Liver (tissue), 9 donors: ENCODE measurements around the gene PHF2. TPM values are rescaled to one million over a fixed set of nuclear protein-coding genes. Genes with fewer than 3 reads are reported as not detected.

Experiments used
- DNase-seq: peaks from one replicate; pipeline ENCODE4 v3.0.0-alpha.2; 2017; ENCODE audit warnings: low spot score
- H3K27ac ChIP-seq, 2 donors: one replicate each; pipeline ENCODE4 v1.7.0; 2013; ENCODE audit warnings: inconsistent platforms in 2 of 2, low read length in 2 of 2, control low read depth in 1 of 2, low read depth in 1 of 2, mild to moderate bottlenecking in 1 of 2
- H3K27me3 ChIP-seq, 4 donors: one replicate each; pipeline versions ENCODE4 v1.6.1 to v1.7.0; 2013; ENCODE audit warnings: low read length in 3 of 4, inconsistent platforms in 1 of 4, mild to moderate bottlenecking in 1 of 4, moderate library complexity in 1 of 4; ENCODE audit not compliant: control insufficient read depth in 4 of 4, insufficient read depth in 4 of 4
- H3K36me3 ChIP-seq, 4 donors: one replicate each; pipeline versions ENCODE4 v1.6.1 to v1.7.0; 2013; ENCODE audit warnings: low read length in 3 of 4, mild to moderate bottlenecking in 3 of 4, low read depth in 1 of 4, moderate library complexity in 1 of 4; ENCODE audit not compliant: control insufficient read depth in 4 of 4, insufficient read depth in 3 of 4
- H3K4me1 ChIP-seq, 4 donors: one replicate each; pipeline versions ENCODE4 v1.6.1 to v1.7.0; 2013; ENCODE audit warnings: low read length in 3 of 4, mild to moderate bottlenecking in 3 of 4, moderate library complexity in 1 of 4; ENCODE audit not compliant: control insufficient read depth in 4 of 4, insufficient read depth in 4 of 4
- H3K4me3 ChIP-seq, 3 donors: one replicate each; pipeline versions ENCODE4 v1.6.1 to v1.7.0; 2013; ENCODE audit warnings: low read length in 3 of 3, control low read depth in 1 of 3, low read depth in 1 of 3, mild to moderate bottlenecking in 1 of 3
- H3K9ac ChIP-seq, 2 donors: one replicate each; pipeline ENCODE4 v1.7.0; 2013; ENCODE audit warnings: low read length in 2 of 2, mild to moderate bottlenecking in 2 of 2, moderate library complexity in 2 of 2, control low read depth in 1 of 2, low read depth in 1 of 2
- H3K9me3 ChIP-seq, 4 donors: one replicate each; pipeline versions ENCODE4 v1.6.1 to v1.7.0; 2013; ENCODE audit warnings: low read length in 3 of 4; ENCODE audit not compliant: control insufficient read depth in 4 of 4
- EGR1 ChIP-seq, 2 donors: IDR thresholded peaks; 2 replicates each; pipeline ENCODE4 v1.6.1; 2016 to 2018; ENCODE audit warnings: antibody characterized with exemption in 2 of 2, low read depth in 2 of 2
- FOXA1 ChIP-seq: IDR thresholded peaks from 2 replicates; pipeline ENCODE4 v1.6.1; 2016; ENCODE audit warnings: antibody characterized with exemption
- FOXA2 ChIP-seq: IDR thresholded peaks from 2 replicates; pipeline ENCODE4 v1.6.1; 2016; ENCODE audit warnings: antibody characterized with exemption
- HNF4A ChIP-seq, 2 donors: conservative IDR thresholded peaks; 2 replicates each; pipeline ENCODE4 v1.6.1; 2016; ENCODE audit warnings: antibody characterized with exemption in 2 of 2, mild to moderate bottlenecking in 2 of 2
- HNF4G ChIP-seq: IDR thresholded peaks from 2 replicates; pipeline ENCODE4 v1.6.1; 2016; ENCODE audit warnings: antibody characterized with exemption
- JUND ChIP-seq, 2 donors: IDR thresholded peaks; 2 replicates each; pipeline ENCODE4 v1.6.1; 2016; ENCODE audit warnings: antibody characterized with exemption in 2 of 2
- NR2F2 ChIP-seq: IDR thresholded peaks from 2 replicates; pipeline ENCODE4 v1.6.1; 2016; ENCODE audit warnings: antibody characterized with exemption
- RAD21 ChIP-seq, 2 donors: IDR thresholded peaks; 2 replicates each; pipeline ENCODE4 v1.6.1; 2016; ENCODE audit warnings: antibody characterized with exemption in 2 of 2, mild to moderate bottlenecking in 2 of 2
- RXRA ChIP-seq, 2 donors: IDR thresholded peaks; 2 replicates each; pipeline ENCODE4 v1.6.1; 2017 to 2018; ENCODE audit warnings: antibody characterized with exemption in 2 of 2, mild to moderate bottlenecking in 1 of 2
- SP1 ChIP-seq: IDR thresholded peaks from 2 replicates; pipeline ENCODE4 v1.6.1; 2018; ENCODE audit warnings: antibody characterized with exemption, mild to moderate bottlenecking
- TAF1 ChIP-seq: conservative IDR thresholded peaks from 2 replicates; pipeline ENCODE4 v1.6.1; 2016; ENCODE audit warnings: antibody characterized with exemption, mild to moderate bottlenecking
- YY1 ChIP-seq: IDR thresholded peaks from 2 replicates; pipeline ENCODE4 v1.6.1; 2016; ENCODE audit warnings: antibody characterized with exemption, mild to moderate bottlenecking
- WGBS: extraction: QIAGEN DNeasy Blood & Tissue Kit; methylation state at CpG from one replicate; pipeline ENCODE4 v1.1.7; 2013; 5-methylcytosine and 5-hydroxymethylcytosine counted together
- polyA plus RNA-seq, 2 donors: library from polyadenylated mRNA; stranded (reverse) in 1 of 2; unstranded in 1 of 2; fragments of 200-250 nt in 1 of 2; fragments of >200 nt in 1 of 2; fragmentation: Nextera tagmentation in 1 of 2; extraction: Ambion mirVana in 1 of 2; gene quantifications; one replicate each; pipeline versions ENCODE4 v1.2.1 to v1.2.3, GENCODE V29; 2013 to 2015
- total RNA-seq, 2 donors: library from RNA; depleted of rRNA; stranded (reverse); fragments of >200 nt; gene quantifications; one replicate each; pipeline ENCODE4 v1.2.3, GENCODE V29; 2014
- TF ChIP-seq, protein P1 (sequence below): IDR thresholded peaks from 2 replicates; pipeline ENCODE4 v1.6.1; 2016; ENCODE audit warnings: antibody characterized with exemption, mild to moderate bottlenecking
- TF ChIP-seq, protein P2 (sequence below): IDR thresholded peaks from 2 replicates; pipeline ENCODE4 v1.6.1; 2016; ENCODE audit warnings: antibody characterized with exemption
- TF ChIP-seq, protein P3 (sequence below): fragments of 150-350 bp; IDR thresholded peaks from 2 replicates; pipeline ENCODE4 v1.5.1; 2017; ENCODE audit warnings: improper control_type of control experiment, low read depth, low read length; ENCODE audit not compliant: missing input control
- TF ChIP-seq, protein P4 (sequence below): IDR thresholded peaks from 2 replicates; pipeline ENCODE4 v1.6.1; 2016; ENCODE audit warnings: antibody characterized with exemption
- TF ChIP-seq, protein P5 (sequence below): IDR thresholded peaks from 2 replicates; pipeline ENCODE4 v1.6.1; 2016; ENCODE audit warnings: antibody characterized with exemption
- donor health status: healthy.
- donor health status: healthy.
- donor health status: healthy.
- donor health status: healthy.
- donor health status: healthy.

The PHF2 gene
- total and polyA plus RNA-seq, 4 donors: 2.3 to 8.6 (median 6.7) TPM

DNA sequence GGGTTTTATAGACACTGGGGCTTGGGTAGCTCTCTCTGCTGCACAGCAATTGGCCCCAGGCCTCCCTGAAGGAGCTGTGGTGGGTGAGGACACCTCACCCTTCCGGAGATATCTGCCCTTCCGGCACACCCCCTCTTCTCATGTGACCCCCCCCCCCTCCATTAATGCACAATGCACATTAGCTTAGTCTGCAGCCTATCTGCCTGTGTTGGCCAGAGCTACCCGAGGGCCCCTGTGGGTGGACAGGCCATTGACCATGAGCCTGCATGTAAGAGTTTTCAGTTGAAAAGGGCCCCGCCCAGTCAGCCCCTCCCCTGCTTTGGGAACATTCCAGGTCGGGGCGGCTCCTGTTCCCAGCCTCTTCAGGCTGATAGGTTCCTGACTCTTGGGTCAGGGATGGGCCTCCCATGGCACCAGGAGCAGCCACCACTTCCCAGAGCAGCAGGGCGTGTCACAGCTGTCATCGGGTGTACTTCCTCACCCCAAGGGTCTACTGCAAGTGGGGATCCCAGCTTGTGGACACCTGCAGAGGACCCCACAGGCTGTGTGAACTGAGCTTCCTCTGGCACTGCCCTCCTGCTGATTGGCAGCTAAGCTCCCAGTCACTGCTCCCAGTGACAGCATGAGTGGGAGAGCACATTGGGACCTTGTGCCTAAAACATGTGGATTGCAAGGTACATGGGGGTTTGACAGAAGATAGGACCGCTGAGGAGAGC lies 17.8 kb downstream of the PHF2 start:
- WGBS: 77% methylated on average over 9 of the region's 9 CpGs

More for the DNA sequence above, 17.8 kb downstream of the PHF2 start:
- TF ChIP-seq, protein P1, sequence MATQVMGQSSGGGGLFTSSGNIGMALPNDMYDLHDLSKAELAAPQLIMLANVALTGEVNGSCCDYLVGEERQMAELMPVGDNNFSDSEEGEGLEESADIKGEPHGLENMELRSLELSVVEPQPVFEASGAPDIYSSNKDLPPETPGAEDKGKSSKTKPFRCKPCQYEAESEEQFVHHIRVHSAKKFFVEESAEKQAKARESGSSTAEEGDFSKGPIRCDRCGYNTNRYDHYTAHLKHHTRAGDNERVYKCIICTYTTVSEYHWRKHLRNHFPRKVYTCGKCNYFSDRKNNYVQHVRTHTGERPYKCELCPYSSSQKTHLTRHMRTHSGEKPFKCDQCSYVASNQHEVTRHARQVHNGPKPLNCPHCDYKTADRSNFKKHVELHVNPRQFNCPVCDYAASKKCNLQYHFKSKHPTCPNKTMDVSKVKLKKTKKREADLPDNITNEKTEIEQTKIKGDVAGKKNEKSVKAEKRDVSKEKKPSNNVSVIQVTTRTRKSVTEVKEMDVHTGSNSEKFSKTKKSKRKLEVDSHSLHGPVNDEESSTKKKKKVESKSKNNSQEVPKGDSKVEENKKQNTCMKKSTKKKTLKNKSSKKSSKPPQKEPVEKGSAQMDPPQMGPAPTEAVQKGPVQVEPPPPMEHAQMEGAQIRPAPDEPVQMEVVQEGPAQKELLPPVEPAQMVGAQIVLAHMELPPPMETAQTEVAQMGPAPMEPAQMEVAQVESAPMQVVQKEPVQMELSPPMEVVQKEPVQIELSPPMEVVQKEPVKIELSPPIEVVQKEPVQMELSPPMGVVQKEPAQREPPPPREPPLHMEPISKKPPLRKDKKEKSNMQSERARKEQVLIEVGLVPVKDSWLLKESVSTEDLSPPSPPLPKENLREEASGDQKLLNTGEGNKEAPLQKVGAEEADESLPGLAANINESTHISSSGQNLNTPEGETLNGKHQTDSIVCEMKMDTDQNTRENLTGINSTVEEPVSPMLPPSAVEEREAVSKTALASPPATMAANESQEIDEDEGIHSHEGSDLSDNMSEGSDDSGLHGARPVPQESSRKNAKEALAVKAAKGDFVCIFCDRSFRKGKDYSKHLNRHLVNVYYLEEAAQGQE: no peak
- no peak for TF ChIP-seq RXRA (IDR thresholded peaks at IDR 0.05)
- TF ChIP-seq, protein P2, sequence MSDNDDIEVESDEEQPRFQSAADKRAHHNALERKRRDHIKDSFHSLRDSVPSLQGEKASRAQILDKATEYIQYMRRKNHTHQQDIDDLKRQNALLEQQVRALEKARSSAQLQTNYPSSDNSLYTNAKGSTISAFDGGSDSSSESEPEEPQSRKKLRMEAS: no peak
- TF ChIP-seq, protein P3, sequence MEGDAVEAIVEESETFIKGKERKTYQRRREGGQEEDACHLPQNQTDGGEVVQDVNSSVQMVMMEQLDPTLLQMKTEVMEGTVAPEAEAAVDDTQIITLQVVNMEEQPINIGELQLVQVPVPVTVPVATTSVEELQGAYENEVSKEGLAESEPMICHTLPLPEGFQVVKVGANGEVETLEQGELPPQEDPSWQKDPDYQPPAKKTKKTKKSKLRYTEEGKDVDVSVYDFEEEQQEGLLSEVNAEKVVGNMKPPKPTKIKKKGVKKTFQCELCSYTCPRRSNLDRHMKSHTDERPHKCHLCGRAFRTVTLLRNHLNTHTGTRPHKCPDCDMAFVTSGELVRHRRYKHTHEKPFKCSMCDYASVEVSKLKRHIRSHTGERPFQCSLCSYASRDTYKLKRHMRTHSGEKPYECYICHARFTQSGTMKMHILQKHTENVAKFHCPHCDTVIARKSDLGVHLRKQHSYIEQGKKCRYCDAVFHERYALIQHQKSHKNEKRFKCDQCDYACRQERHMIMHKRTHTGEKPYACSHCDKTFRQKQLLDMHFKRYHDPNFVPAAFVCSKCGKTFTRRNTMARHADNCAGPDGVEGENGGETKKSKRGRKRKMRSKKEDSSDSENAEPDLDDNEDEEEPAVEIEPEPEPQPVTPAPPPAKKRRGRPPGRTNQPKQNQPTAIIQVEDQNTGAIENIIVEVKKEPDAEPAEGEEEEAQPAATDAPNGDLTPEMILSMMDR: no peak
- TF ChIP-seq EGR1 (IDR thresholded peaks at IDR 0.05; ENCODE audit: low read depth in 2 of 2): no peak
- no peak for TF ChIP-seq FOXA2
- no peak for TF ChIP-seq SP1
- TF ChIP-seq NR2F2: no peak
- TF ChIP-seq, protein P4, sequence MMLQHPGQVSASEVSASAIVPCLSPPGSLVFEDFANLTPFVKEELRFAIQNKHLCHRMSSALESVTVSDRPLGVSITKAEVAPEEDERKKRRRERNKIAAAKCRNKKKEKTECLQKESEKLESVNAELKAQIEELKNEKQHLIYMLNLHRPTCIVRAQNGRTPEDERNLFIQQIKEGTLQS: no peak
- TF ChIP-seq HNF4G: no peak
- no peak for TF ChIP-seq YY1
- no peak for TF ChIP-seq TAF1
- TF ChIP-seq, protein P5, sequence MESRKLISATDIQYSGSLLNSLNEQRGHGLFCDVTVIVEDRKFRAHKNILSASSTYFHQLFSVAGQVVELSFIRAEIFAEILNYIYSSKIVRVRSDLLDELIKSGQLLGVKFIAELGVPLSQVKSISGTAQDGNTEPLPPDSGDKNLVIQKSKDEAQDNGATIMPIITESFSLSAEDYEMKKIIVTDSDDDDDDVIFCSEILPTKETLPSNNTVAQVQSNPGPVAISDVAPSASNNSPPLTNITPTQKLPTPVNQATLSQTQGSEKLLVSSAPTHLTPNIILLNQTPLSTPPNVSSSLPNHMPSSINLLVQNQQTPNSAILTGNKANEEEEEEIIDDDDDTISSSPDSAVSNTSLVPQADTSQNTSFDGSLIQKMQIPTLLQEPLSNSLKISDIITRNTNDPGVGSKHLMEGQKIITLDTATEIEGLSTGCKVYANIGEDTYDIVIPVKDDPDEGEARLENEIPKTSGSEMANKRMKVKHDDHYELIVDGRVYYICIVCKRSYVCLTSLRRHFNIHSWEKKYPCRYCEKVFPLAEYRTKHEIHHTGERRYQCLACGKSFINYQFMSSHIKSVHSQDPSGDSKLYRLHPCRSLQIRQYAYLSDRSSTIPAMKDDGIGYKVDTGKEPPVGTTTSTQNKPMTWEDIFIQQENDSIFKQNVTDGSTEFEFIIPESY: no peak
- TF ChIP-seq JUND (IDR thresholded peaks at IDR 0.05): no peak
- no peak for TF ChIP-seq HNF4A (conservative IDR thresholded peaks at IDR 0.05)
- no peak for TF ChIP-seq FOXA1
- no peak for TF ChIP-seq RAD21 (IDR thresholded peaks at IDR 0.05)
- H3K9ac ChIP-seq: no peak overlapping the region
- no peak overlapping the region for H3K4me3 ChIP-seq
- no peak overlapping the region for H3K27ac ChIP-seq
- no peaks in the 10 kb centered on the region for H3K27me3 ChIP-seq
- peaks cover 0 to 3% (median 0%) of the 10 kb centered on the region in 4 donors for H3K4me1 ChIP-seq
- H3K36me3 ChIP-seq: no peaks in the 10 kb centered on the region
- DNase-seq: peak; percentile 31
- H3K9me3 ChIP-seq: no peaks in the 10 kb centered on the region
